Adrenal gland (tissue), 12 donors: ENCODE results near the gene TPBGL. TPM values are rescaled to one million over a fixed set of nuclear protein-coding genes. Genes with fewer than 3 reads are reported as not detected.

ENCODE experiments used
- DNase-seq, 7 donors: peaks; one replicate each; pipeline ENCODE4 v3.0.0-alpha.2; 2019 to 2020
- H3K27ac ChIP-seq, 5 donors: fragments of 200-600 bp; sonication (generic) in 4 of 5; 1 replicate in 3 of 5; 2 replicates in 2 of 5; pipeline versions ENCODE4 v1.5.1 to v1.8.0; 2016 to 2020; ENCODE audit warnings: mild to moderate bottlenecking in 1 of 5
- H3K27me3 ChIP-seq: fragments of 200-600 bp; 2 replicates; pipeline ENCODE4 v1.8.0; 2021
- H3K36me3 ChIP-seq, 2 donors: fragments of 200-600 bp; replicated peaks in 1 of 2; 1 replicate in 1 of 2; 2 replicates in 1 of 2; pipeline versions ENCODE4 v1.5.1 to v1.8.0; 2018 to 2022
- H3K4me1 ChIP-seq, 2 donors: fragments of 200-600 bp; replicated peaks in 1 of 2; 1 replicate in 1 of 2; 2 replicates in 1 of 2; pipeline versions ENCODE4 v1.5.1 to v1.8.0; 2018 to 2021
- H3K4me3 ChIP-seq, 4 donors: fragments of 200-600 bp; sonication (generic) in 3 of 4; one replicate each; pipeline ENCODE4 v1.5.1; 2016 to 2018
- H3K9me3 ChIP-seq, 3 donors: fragments of 200-600 bp; sonication (generic) in 1 of 3; replicated peaks in 1 of 3; 1 replicate in 2 of 3; 2 replicates in 1 of 3; pipeline versions ENCODE4 v1.5.1 to v1.8.0; 2016 to 2021
- CTCF ChIP-seq, 6 experiments: fragments of 450-650 bp in 4 of 6; fragments of 200-600 bp in 2 of 6; sonication (generic) in 1 of 6; IDR thresholded peaks; 1 replicate in 5 of 6; 2 replicates in 1 of 6; pipeline versions ENCODE4 v1.5.1 to v1.8.0; 2016 to 2021; ENCODE audit warnings: antibody characterized with exemption in 6 of 6, mild to moderate bottlenecking in 2 of 6, moderate library complexity in 1 of 6
- POLR2A ChIP-seq, 2 donors: fragments of 450-650 bp; IDR thresholded peaks; one replicate each; pipeline ENCODE4 v1.6.1; 2017; ENCODE audit warnings: antibody characterized with exemption in 2 of 2, mild to moderate bottlenecking in 2 of 2, moderate library complexity in 1 of 2
- WGBS, 4 donors: extraction: QIAGEN DNeasy Blood & Tissue Kit in 2 of 4; methylation state at CpG; one replicate each; pipeline versions ENCODE4 v1.1.5 to v1.1.7; 2013 to 2017; 5-methylcytosine and 5-hydroxymethylcytosine counted together
- intact Hi-C, 2 donors: fragments of 100-400 bp; cut with DNase I; formaldehyde crosslinking; loops; one replicate each; pipeline versions ENCODE4 v1.14.1 to v1.15.0; 2022 to 2023
- polyA plus RNA-seq, 3 donors: library from polyadenylated mRNA; stranded (reverse); fragments of 200-250 nt in 2 of 3; fragments of 350-450 nt in 1 of 3; fragmentation: Illumina TruSeq in 1 of 3; extraction: RNeasy Lipid Tissue Mini Kit (QIAGEN cat#74804) in 1 of 3; gene quantifications; one replicate each; pipeline ENCODE4 v1.2.3, GENCODE V29; 2013 to 2014
- total RNA-seq, 9 donors: library from RNA; depleted of rRNA in 4 of 9; stranded (reverse); fragments of >200 nt in 4 of 9; fragments of 120-200 nt in 1 of 9; fragmentation: NEBNext Ultra II Directional in 1 of 9; extraction: Animal tissue kit (Norgen Biotek cat#: 25700) in 1 of 9; gene quantifications; one replicate each; pipeline versions ENCODE4 v1.1.0 to v1.2.4, GENCODE V29; 2013 to 2023
- donor health status: healthy with polysubstance abuse.
- donor health status: Bipolar disorder and iron deficiency.
- donor health status: DM: yes; HTN: yes; CAD: no.
- donor health status: DM: no; HTN: no; CAD: no.
- donor health status: DM: no; HTN: no; CAD: no.
- donor health status: DM: yes; HTN: yes; CAD: no.

TPBGL gene
- total and polyA plus RNA-seq, 12 donors: 0.11 to 4.3 (median 1.4) TPM

GRCh38 chr11:75269896-75270295 lies 29.3 kb downstream of the TPBGL start:
- 89 to 100% (median 95%) methylated on average over 8 to 9 of the region's 9 CpGs for WGBS, 4 donors
- H3K27me3 ChIP-seq: no peaks in the 10 kb centered on the region
- H3K4me3 ChIP-seq: no peak overlapping the region
- H3K4me1 ChIP-seq: no peaks in the 10 kb centered on the region
- H3K9me3 ChIP-seq: no peaks in the 10 kb centered on the region
- no peak for DNase-seq
- TF ChIP-seq POLR2A (IDR thresholded peaks at IDR 0.05): no peak
- TF ChIP-seq CTCF (IDR thresholded peaks at IDR 0.05): no peak
- intact Hi-C loops: no loop called here
- H3K36me3 ChIP-seq: peaks cover 0 to 9% of the 10 kb centered on the region in 2 donors
- H3K27ac ChIP-seq: no peak overlapping the region

DNA sequence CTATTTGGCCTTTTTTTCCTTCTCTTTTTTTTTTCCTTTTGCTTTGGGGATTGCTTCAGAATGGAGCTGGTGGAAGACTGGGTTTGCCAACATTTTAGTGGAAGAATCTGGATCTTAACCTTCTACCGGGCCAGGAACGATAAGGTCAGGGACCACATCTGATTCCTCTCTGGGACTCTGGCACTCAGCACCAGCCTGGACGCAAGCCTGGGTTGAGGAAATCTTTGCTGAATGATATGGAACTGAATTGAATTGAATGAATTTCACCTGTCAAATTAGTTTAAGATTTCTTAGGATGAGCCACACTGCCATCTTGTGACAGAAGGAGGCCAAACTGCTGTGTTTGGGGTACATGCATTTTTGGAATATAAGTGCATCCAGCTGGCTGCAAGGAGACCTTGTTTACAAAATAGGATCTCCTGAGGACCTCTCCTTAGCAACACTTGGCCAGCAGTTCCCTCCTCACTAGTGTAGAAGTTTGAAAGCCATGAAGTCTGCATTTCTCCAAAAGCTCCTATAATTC lies 30.4 kb downstream of the TPBGL start:
- TF ChIP-seq POLR2A (IDR thresholded peaks at IDR 0.05) (no peak), CTCF (IDR thresholded peaks at IDR 0.05) (peak in 3 of 6 experiments; percentile 11 to 30 (median 22))
- Histone ChIP-seq H3K4me1 (no peaks in the 10 kb centered on the region), H3K27ac (no peak overlapping the region), H3K36me3 (peaks cover 0 to 9% of the 10 kb centered on the region in 2 donors), H3K27me3 (no peaks in the 10 kb centered on the region), H3K9me3 (no peaks in the 10 kb centered on the region), H3K4me3 (no peak overlapping the region)
- WGBS, 4 donors: 28 to 38% (median 34%) methylated on average over 3 of the region's 3 CpGs
- DNase-seq: peak in 2 of 7 donors; percentile 33 to 41
- intact Hi-C loops: no loop called here

DNA sequence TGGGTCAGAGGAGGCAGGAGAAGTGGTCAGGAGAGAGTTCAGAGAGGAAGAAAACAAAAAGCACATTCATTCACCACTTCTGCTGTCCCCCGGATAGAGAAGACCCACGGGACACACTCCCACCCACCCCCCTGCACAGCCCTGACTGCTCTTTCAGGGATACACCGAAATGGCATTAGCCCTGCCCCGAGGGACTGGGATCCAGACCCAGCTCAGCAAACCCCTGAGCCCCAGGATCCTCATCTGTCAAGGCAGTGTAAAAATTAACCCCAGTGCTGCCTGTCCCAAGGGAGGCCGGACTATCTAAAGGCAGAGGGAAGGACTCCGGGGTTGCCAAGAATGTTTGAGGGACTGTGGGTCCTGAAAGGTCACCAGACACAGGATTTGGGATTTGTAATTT lies 31.2 kb downstream of the TPBGL start:
- intact Hi-C loops: no loop called here
- Histone ChIP-seq H3K27me3 (no peaks in the 10 kb centered on the region), H3K36me3 (peaks cover 0 to 12% of the 10 kb centered on the region in 2 donors), H3K4me1 (no peaks in the 10 kb centered on the region), H3K4me3 (no peak overlapping the region), H3K27ac (no peak overlapping the region), H3K9me3 (no peaks in the 10 kb centered on the region)
- peak in 1 of 7 donors; percentile 10 for DNase-seq
- WGBS, 4 donors: 48 to 80% (median 74%) methylated on average over 5 to 6 of the region's 6 CpGs
- TF ChIP-seq POLR2A (IDR thresholded peaks at IDR 0.05) (no peak), CTCF (IDR thresholded peaks at IDR 0.05) (no peak)

DNA sequence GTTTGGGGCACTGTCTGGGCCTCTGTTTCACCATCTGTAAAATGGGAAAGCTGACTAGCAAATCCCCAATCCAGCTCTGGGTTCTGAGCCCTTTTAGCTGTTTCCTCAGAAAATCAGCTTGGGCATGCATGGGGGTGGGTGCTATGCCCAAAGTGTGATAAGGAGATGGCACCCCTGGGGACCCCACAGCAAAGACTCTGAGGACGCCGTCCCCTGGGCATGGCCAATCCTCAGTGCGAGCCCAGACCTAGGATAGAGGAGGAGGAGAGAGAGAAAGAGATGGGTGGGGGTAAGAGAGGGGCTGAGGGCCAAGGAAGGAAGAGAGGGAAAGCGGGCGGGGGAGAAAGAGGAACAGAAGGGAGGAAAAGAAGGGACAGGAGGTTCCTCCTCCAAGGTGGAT lies 31.8 kb downstream of the TPBGL start:
- Histone ChIP-seq H3K36me3 (peaks cover 0 to 18% of the 10 kb centered on the region in 2 donors), H3K4me3 (no peak overlapping the region), H3K27me3 (no peaks in the 10 kb centered on the region), H3K27ac (no peak overlapping the region), H3K9me3 (no peaks in the 10 kb centered on the region), H3K4me1 (no peaks in the 10 kb centered on the region)
- DNase-seq: peak in 1 of 7 donors; percentile 5
- TF ChIP-seq CTCF (IDR thresholded peaks at IDR 0.05): no peak
- intact Hi-C loops: no loop called here
- WGBS, 4 donors: 79 to 90% (median 85%) methylated on average over 5 of the region's 5 CpGs
